Measurements from ENCODE around the gene INHBE.
"Not testable (repeated sequence)": the region's sequence is repeated elsewhere in the genome, so short reads cannot be mapped to it uniquely, and the experiment has no call there.

The INHBE gene

GRCh38 chr12:57497223-57498131 is 42.4 kb downstream of the INHBE start:
- H4K20me1 ChIP-seq (ENCODE audit: insufficient read depth): no peaks in the 10 kb centered on the region
- no peak overlapping the region for H2AFZ ChIP-seq (ENCODE audit: low read depth)
- H3K27ac ChIP-seq: no peak overlapping the region
- H3K79me2 ChIP-seq (ENCODE audit: insufficient read depth, low read depth): no peaks in the 10 kb centered on the region
- H3K4me3 ChIP-seq (IDR thresholded peaks at IDR 0.05; ENCODE audit: insufficient read depth, low read depth, low read length): no peak overlapping the region
- no peak overlapping the region for H3K4me2 ChIP-seq
- no peaks in the 10 kb centered on the region for H3K27me3 ChIP-seq (ENCODE audit: insufficient read depth, low read depth)
- no peak overlapping the region for H3K9ac ChIP-seq
- no peak for TF ChIP-seq CTCF (conservative IDR thresholded peaks at IDR 0.05; ENCODE audit: low read depth, low read length)
- peaks cover 14% of the 10 kb centered on the region; the same call in 1 of the 2 replicates for H3K36me3 ChIP-seq (ENCODE audit: insufficient read depth)
- no peaks in the 10 kb centered on the region for H3K4me1 ChIP-seq (ENCODE audit: low read depth, poor library complexity, severe bottlenecking)

- Histone ChIP-seq H3K27ac (no peak overlapping the region), H3K27me3 (ENCODE audit: insufficient read depth, low read depth) (no peaks in the 10 kb centered on the region), H3K9ac (no peak overlapping the region), H2AFZ (ENCODE audit: low read depth) (no peak overlapping the region), H3K36me3 (ENCODE audit: insufficient read depth) (peaks cover 19% of the 10 kb centered on the region; the same call in 1 of the 2 replicates), H3K79me2 (ENCODE audit: insufficient read depth, low read depth) (no peaks in the 10 kb centered on the region), H3K4me2 (no peak overlapping the region), H3K4me1 (ENCODE audit: low read depth, poor library complexity, severe bottlenecking) (no peaks in the 10 kb centered on the region), H3K4me3 (IDR thresholded peaks at IDR 0.05; ENCODE audit: insufficient read depth, low read depth, low read length) (no peak overlapping the region), H4K20me1 (ENCODE audit: insufficient read depth) (no peaks in the 10 kb centered on the region)
- TF ChIP-seq CTCF (conservative IDR thresholded peaks at IDR 0.05; ENCODE audit: low read depth, low read length): no peak
These were observed 43.0 kb downstream of the INHBE start for GRCh38 chr12:57498132-57498502.

- no peaks in the 10 kb centered on the region for H3K79me2 ChIP-seq (ENCODE audit: insufficient read depth, low read depth)
- no peaks in the 10 kb centered on the region for H3K27me3 ChIP-seq (ENCODE audit: insufficient read depth, low read depth)
- H3K27ac ChIP-seq: no peak overlapping the region
- no peak overlapping the region for H3K9ac ChIP-seq
- H4K20me1 ChIP-seq (ENCODE audit: insufficient read depth): no peaks in the 10 kb centered on the region
- TF ChIP-seq CTCF (conservative IDR thresholded peaks at IDR 0.05; ENCODE audit: low read depth, low read length): no peak
- no peak overlapping the region for H2AFZ ChIP-seq (ENCODE audit: low read depth)
- no peaks in the 10 kb centered on the region for H3K4me1 ChIP-seq (ENCODE audit: low read depth, poor library complexity, severe bottlenecking)
- no peak overlapping the region for H3K4me3 ChIP-seq (IDR thresholded peaks at IDR 0.05; ENCODE audit: insufficient read depth, low read depth, low read length)
- peaks cover 21% of the 10 kb centered on the region; the same call in 1 of the 2 replicates for H3K36me3 ChIP-seq (ENCODE audit: insufficient read depth)
- H3K4me2 ChIP-seq: no peak overlapping the region
These were observed 43.5 kb downstream of the INHBE start for GRCh38 chr12:57498571-57498970.

GRCh38 chr12:57500213-57500612 is 45.1 kb downstream of the INHBE start:
- Histone ChIP-seq H3K9ac (no peak overlapping the region), H3K36me3 (ENCODE audit: insufficient read depth) (peaks cover 34% of the 10 kb centered on the region; the same call in 1 of the 2 replicates), H4K20me1 (ENCODE audit: insufficient read depth) (no peaks in the 10 kb centered on the region), H3K79me2 (ENCODE audit: insufficient read depth, low read depth) (no peaks in the 10 kb centered on the region), H3K27me3 (ENCODE audit: insufficient read depth, low read depth) (no peaks in the 10 kb centered on the region), H2AFZ (ENCODE audit: low read depth) (no peak overlapping the region), H3K4me1 (ENCODE audit: low read depth, poor library complexity, severe bottlenecking) (no peaks in the 10 kb centered on the region), H3K4me2 (no peak overlapping the region), H3K4me3 (IDR thresholded peaks at IDR 0.05; ENCODE audit: insufficient read depth, low read depth, low read length) (no peak overlapping the region), H3K27ac (no peak overlapping the region)
- TF ChIP-seq CTCF (conservative IDR thresholded peaks at IDR 0.05; ENCODE audit: low read depth, low read length): no peak

- H3K36me3 ChIP-seq (ENCODE audit: insufficient read depth): peaks cover 34% of the 10 kb centered on the region; the same call in 1 of the 2 replicates
- H3K9ac ChIP-seq; H3K27me3 ChIP-seq (ENCODE audit: insufficient read depth, low read depth); H3K27ac ChIP-seq; H3K4me3 ChIP-seq (IDR thresholded peaks at IDR 0.05; ENCODE audit: insufficient read depth, low read depth, low read length); H3K4me2 ChIP-seq; H3K79me2 ChIP-seq (ENCODE audit: insufficient read depth, low read depth); H3K4me1 ChIP-seq (ENCODE audit: low read depth, poor library complexity, severe bottlenecking); H4K20me1 ChIP-seq (ENCODE audit: insufficient read depth); H2AFZ ChIP-seq (ENCODE audit: low read depth): not testable (repeated sequence)
These were observed 47.3 kb downstream of the INHBE start for GRCh38 chr12:57502311-57502969.

- not testable (repeated sequence) for H3K4me3 ChIP-seq (IDR thresholded peaks at IDR 0.05; ENCODE audit: insufficient read depth, low read depth, low read length); H3K27ac ChIP-seq; H4K20me1 ChIP-seq (ENCODE audit: insufficient read depth); H3K9ac ChIP-seq; H2AFZ ChIP-seq (ENCODE audit: low read depth); H3K4me1 ChIP-seq (ENCODE audit: low read depth, poor library complexity, severe bottlenecking); H3K27me3 ChIP-seq (ENCODE audit: insufficient read depth, low read depth); H3K79me2 ChIP-seq (ENCODE audit: insufficient read depth, low read depth); H3K4me2 ChIP-seq
- peaks cover 30% of the 10 kb centered on the region; the same call in 1 of the 2 replicates for H3K36me3 ChIP-seq (ENCODE audit: insufficient read depth)
These were observed 51.4 kb downstream of the INHBE start for GRCh38 chr12:57506541-57506940.
